HUDEP-2 (cell line): ENCODE measurements around the gene STRBP.
"Not testable (repeated sequence)": the region's sequence is repeated elsewhere in the genome, so short reads cannot be mapped to it uniquely, and the experiment has no call there.

Source experiments
- DNase-seq, 76 experiments: peaks; one replicate each; lab custom pipeline; 2025; ENCODE audit not compliant: unreplicated experiment in 76 of 76; lab: John Stamatoyannopoulos, UW

Gene STRBP

GRCh38 chr9:123251741-123252140 is 16.6 kb downstream of the STRBP start:
- no peak for DNase-seq

- no peak for DNase-seq
These were observed 17.1 kb downstream of the STRBP start for GRCh38 chr9:123251324-123251723.

GRCh38 chr9:123250504-123250903 is 17.9 kb downstream of the STRBP start:
- no peak for DNase-seq

- not testable (repeated sequence) for DNase-seq
These were observed 19.2 kb downstream of the STRBP start for GRCh38 chr9:123249162-123249561.

GRCh38 chr9:123248630-123249029 is 19.8 kb downstream of the STRBP start:
- no peak for DNase-seq

GRCh38 chr9:123246534-123246933 is 21.9 kb downstream of the STRBP start:
- no peak for DNase-seq

- no peak for DNase-seq
These were observed 28.7 kb downstream of the STRBP start for GRCh38 chr9:123239726-123240125.

GRCh38 chr9:123238365-123238764 is 30.0 kb downstream of the STRBP start:
- DNase-seq, result no peak

- DNase-seq, result no peak
These were observed 31.2 kb downstream of the STRBP start for GRCh38 chr9:123237220-123237619.

GRCh38 chr9:123235448-123235847 is 32.9 kb downstream of the STRBP start:
- DNase-seq, result no peak

GRCh38 chr9:123234853-123235252 is 33.5 kb downstream of the STRBP start:
- no peak for DNase-seq

- no peak for DNase-seq
These were observed 36.1 kb downstream of the STRBP start for GRCh38 chr9:123232332-123232731.

GRCh38 chr9:123231421-123231820 is 37.0 kb downstream of the STRBP start:
- DNase-seq, result no peak

GRCh38 chr9:123228967-123229366 is 39.4 kb downstream of the STRBP start:
- DNase-seq, result no peak

GRCh38 chr9:123225995-123226394 is 42.4 kb downstream of the STRBP start:
- peak in 4 of 76 experiments; percentile 3 to 12 (median 4) for DNase-seq

GRCh38 chr9:123225374-123225813 is 43.0 kb downstream of the STRBP start:
- DNase-seq, result peak in 24 of 76 experiments; percentile 1 to 33 (median 16)

- DNase-seq, result no peak
These were observed 48.3 kb downstream of the STRBP start for GRCh38 chr9:123220127-123220526.

- no peak for DNase-seq
These were observed 49.6 kb downstream of the STRBP start for GRCh38 chr9:123218831-123219230.

- DNase-seq, result no peak
These were observed 51.2 kb downstream of the STRBP start for GRCh38 chr9:123217128-123217654.

GRCh38 chr9:123216251-123216797 is 52.1 kb downstream of the STRBP start:
- peak in 1 of 76 experiments; percentile 7 for DNase-seq

- DNase-seq, result no peak
These were observed 57.3 kb downstream of the STRBP start for GRCh38 chr9:123211081-123211480.

GRCh38 chr9:123208626-123209174 is 59.7 kb downstream of the STRBP start:
- DNase-seq, result no peak
